Breast epithelium (tissue), 3 donors: ENCODE measurements around the gene ASTL.

Source experiments
- CTCF ChIP-seq, 3 donors: fragments of 450-650 bp; IDR thresholded peaks; one replicate each; pipeline ENCODE4 v1.5.1; 2016 to 2017; ENCODE audit warnings: antibody characterized with exemption in 3 of 3, mild to moderate bottlenecking in 3 of 3, moderate library complexity in 3 of 3
- POLR2A ChIP-seq: fragments of 450-650 bp; IDR thresholded peaks from one replicate; pipeline ENCODE4 v1.6.1; 2016; ENCODE audit warnings: antibody characterized with exemption, mild to moderate bottlenecking, moderate library complexity

DNA sequence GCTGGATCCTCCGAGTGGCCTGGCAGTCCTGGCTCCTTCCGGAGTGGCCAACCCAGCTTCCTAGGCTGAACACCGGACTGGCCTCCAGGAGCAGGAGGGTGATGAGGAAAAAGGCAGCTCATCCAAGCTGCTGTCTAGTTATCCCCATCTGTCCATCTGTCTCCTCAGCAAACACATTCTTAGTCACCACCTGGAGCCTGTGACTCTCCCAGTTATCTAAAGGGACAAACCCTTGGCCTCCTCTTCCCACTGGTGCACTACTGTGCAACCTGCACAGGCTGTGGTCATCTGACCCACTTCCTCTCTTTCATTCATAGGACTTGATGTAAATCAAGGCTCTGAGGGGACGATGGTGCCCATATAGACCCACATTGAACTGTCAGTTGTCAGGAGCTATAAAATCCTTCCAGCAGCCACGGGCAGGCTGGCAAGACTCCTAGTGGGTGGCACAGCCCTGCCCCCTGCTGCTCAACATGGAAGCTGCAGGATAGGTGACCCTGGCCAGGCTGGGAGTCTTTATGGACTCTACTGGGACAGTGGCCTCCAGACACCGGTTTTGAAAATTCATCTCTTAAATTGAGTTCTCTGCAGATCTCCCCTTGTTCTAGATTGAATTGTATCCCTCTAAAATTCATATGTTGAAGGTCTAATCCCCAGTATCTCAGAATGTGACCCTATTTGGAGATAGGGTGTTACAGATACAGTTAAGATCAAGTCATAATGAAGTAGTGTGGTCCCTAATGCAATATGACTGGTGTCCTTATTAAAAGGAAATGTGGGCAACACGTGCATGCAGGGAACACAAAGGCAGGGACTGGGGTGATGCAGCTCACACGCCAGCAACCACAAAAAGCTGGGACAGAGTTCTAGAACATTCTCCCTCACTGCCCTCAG lies 36.2 kb upstream of the ASTL start:
- TF ChIP-seq CTCF (IDR thresholded peaks at IDR 0.05), result peak; percentile 64 to 93 (median 77)
- no peak for TF ChIP-seq POLR2A
